HT1080 (cell line): ENCODE results near the gene MARCHF3. TPM values are rescaled to one million over a fixed set of nuclear protein-coding genes. Genes with fewer than 3 reads are reported as not detected.
"Not testable (repeated sequence)": the region's sequence is repeated elsewhere in the genome, so short reads cannot be mapped to it uniquely, and the experiment has no call there.

Experiments
- DNase-seq: peaks from one replicate; pipeline ENCODE4 v3.0.0-alpha.2; 2015; ENCODE audit warnings: low read depth
- polyA plus RNA-seq, 2 experiments: library from polyadenylated mRNA; depleted of rRNA; stranded (reverse); fragments of >200 nt; gene quantifications; 2 replicates each; pipeline ENCODE4 v1.2.3, GENCODE V29; 2015
- total RNA-seq: library from RNA; depleted of rRNA; stranded (reverse); fragments of >200 nt; shearing (Covaris generic); gene quantifications from 2 replicates; pipeline ENCODE4 v1.2.3, GENCODE V29; 2014; rRNA removed

Gene MARCHF3
- 5.0 and 9.9 TPM in 2 replicates for total RNA-seq
- polyA plus RNA-seq (2015; cell fraction: cytosol; rRNA removed), result 8.6 and 9.5 TPM in 2 replicates
- 4.1 TPM in 2 replicates for polyA plus RNA-seq (2015; cell fraction: nucleus; rRNA removed)

GRCh38 chr5:127030259-127031146, at the start of gene MARCHF3:
TSS of gene MARCHF3 (minus strand) at chr5:127030558. CDS start at chr5:126918171, 112,387 bp downstream.
- peak; percentile 93 for DNase-seq

- no peak for DNase-seq
These were observed 49.7 kb upstream of the MARCHF3 start for GRCh38 chr5:127079994-127080491.

GRCh38 chr5:127077366-127077765, 47.0 kb upstream of the MARCHF3 start:
- no peak for DNase-seq

- DNase-seq, result peak; percentile 65
These were observed 46.2 kb upstream of the MARCHF3 start for GRCh38 chr5:127076315-127077129.

- no peak for DNase-seq
These were observed 44.1 kb upstream of the MARCHF3 start for GRCh38 chr5:127074466-127074865.

GRCh38 chr5:127072861-127073846, 42.8 kb upstream of the MARCHF3 start, which contains the start of gene C5orf63:
TSS of gene C5orf63 (minus strand) at chr5:127073502. CDS start at chr5:127058995, 14,507 bp downstream.
- no peak for DNase-seq

GRCh38 chr5:127070243-127070642, 39.9 kb upstream of the MARCHF3 start:
- DNase-seq, result no peak

GRCh38 chr5:127068493-127069214, 38.3 kb upstream of the MARCHF3 start:
- DNase-seq, result peak; percentile 48

- DNase-seq, result no peak
These were observed 36.4 kb upstream of the MARCHF3 start for GRCh38 chr5:127066721-127067120.

- DNase-seq, result no peak
These were observed 34.0 kb upstream of the MARCHF3 start for GRCh38 chr5:127064253-127064840.

GRCh38 chr5:127063257-127063913, 33.0 kb upstream of the MARCHF3 start:
- no peak for DNase-seq

GRCh38 chr5:127061956-127062355, 31.6 kb upstream of the MARCHF3 start:
- no peak for DNase-seq

GRCh38 chr5:127061537-127061936, 31.2 kb upstream of the MARCHF3 start:
- no peak for DNase-seq

- no peak for DNase-seq
These were observed 30.2 kb upstream of the MARCHF3 start for GRCh38 chr5:127060470-127060985.

- DNase-seq, result no peak
These were observed 26.5 kb upstream of the MARCHF3 start for GRCh38 chr5:127056896-127057295.

- no peak for DNase-seq
These were observed 25.7 kb upstream of the MARCHF3 start for GRCh38 chr5:127055880-127056653.

- DNase-seq, result not testable (repeated sequence)
These were observed 23.2 kb upstream of the MARCHF3 start for GRCh38 chr5:127053551-127053950.

- DNase-seq, result no peak
These were observed 22.7 kb upstream of the MARCHF3 start for GRCh38 chr5:127053049-127053448.
